GM10266 (cell line): ENCODE results near the gene ELMO1.

Source experiments
- DNase-seq: peaks from one replicate; pipeline ENCODE4 v3.0.0; 2012; ENCODE audit errors: extremely low spot score
- CTCF ChIP-seq: IDR thresholded peaks from 2 replicates; pipeline ENCODE4 v1.5.1; 2012; ENCODE audit warnings: mild to moderate bottlenecking, low read depth; ENCODE audit not compliant: control insufficient read depth, insufficient read depth; ENCODE audit errors: missing control alignments

ELMO1 gene

GRCh38 chr7:37151741-37152413 is 296.8 kb downstream of the ELMO1 start:
- no peak for DNase-seq
- no peak for TF ChIP-seq CTCF

GRCh38 chr7:37150856-37151255 is 297.8 kb downstream of the ELMO1 start:
- no peak for TF ChIP-seq CTCF
- DNase-seq, result no peak

GRCh38 chr7:37150180-37150579 is 298.5 kb downstream of the ELMO1 start:
- no peak for TF ChIP-seq CTCF
- DNase-seq, result no peak

GRCh38 chr7:37149773-37150124 is 298.9 kb downstream of the ELMO1 start:
- no peak for TF ChIP-seq CTCF
- DNase-seq, result no peak

- TF ChIP-seq CTCF, result no peak
- no peak for DNase-seq
Observed at GRCh38 chr7:37149051-37149772, 299.5 kb downstream of the ELMO1 start.

GRCh38 chr7:37145682-37146081 is 303.0 kb downstream of the ELMO1 start:
- DNase-seq, result no peak
- no peak for TF ChIP-seq CTCF

GRCh38 chr7:37144423-37144822 is 304.2 kb downstream of the ELMO1 start:
- TF ChIP-seq CTCF, result no peak
- DNase-seq, result no peak
